ENCODE results near the gene TSSK2.
"Not testable (repeated sequence)": the region's sequence is repeated elsewhere in the genome, so short reads cannot be mapped to it uniquely, and the experiment has no call there.

DNA sequence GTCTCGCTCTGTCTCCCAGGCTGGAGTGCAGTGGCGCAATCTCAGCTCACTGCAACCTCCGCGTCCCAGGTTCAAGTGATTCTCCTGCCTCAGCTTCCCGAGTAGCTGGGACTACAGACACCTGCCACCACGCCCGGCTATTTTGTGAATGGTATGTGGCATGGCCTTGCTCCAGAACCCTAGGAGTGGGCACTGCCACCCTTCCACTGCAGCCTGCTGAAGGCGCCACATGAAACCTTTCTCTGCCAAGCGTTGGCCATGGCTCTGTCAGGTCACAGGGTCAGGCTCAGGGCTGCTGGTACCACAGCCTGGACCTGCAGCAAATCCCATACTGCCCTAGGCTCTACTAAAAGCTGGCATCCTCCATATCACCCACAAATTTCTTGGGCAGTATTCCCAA lies 25.0 kb downstream of the TSSK2 start:
- TF ChIP-seq, protein P1, sequence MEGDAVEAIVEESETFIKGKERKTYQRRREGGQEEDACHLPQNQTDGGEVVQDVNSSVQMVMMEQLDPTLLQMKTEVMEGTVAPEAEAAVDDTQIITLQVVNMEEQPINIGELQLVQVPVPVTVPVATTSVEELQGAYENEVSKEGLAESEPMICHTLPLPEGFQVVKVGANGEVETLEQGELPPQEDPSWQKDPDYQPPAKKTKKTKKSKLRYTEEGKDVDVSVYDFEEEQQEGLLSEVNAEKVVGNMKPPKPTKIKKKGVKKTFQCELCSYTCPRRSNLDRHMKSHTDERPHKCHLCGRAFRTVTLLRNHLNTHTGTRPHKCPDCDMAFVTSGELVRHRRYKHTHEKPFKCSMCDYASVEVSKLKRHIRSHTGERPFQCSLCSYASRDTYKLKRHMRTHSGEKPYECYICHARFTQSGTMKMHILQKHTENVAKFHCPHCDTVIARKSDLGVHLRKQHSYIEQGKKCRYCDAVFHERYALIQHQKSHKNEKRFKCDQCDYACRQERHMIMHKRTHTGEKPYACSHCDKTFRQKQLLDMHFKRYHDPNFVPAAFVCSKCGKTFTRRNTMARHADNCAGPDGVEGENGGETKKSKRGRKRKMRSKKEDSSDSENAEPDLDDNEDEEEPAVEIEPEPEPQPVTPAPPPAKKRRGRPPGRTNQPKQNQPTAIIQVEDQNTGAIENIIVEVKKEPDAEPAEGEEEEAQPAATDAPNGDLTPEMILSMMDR (conservative IDR thresholded peaks at IDR 0.05; ENCODE audit: low read length): not testable (repeated sequence)
- TF ChIP-seq EZH2phosphoT487 (IDR thresholded peaks at IDR 0.05; ENCODE audit: borderline replicate concordance, low read depth, low read length): not testable (repeated sequence)
